Progenitor cell of endocrine pancreas (in vitro differentiated cells): ENCODE results near the gene LRP1B. TPM values are rescaled to one million over a fixed set of nuclear protein-coding genes. Genes with fewer than 3 reads are reported as not detected.

Experiments used
- DNase-seq: peaks from one replicate; pipeline ENCODE4 v3.0.0; 2021; ENCODE audit warnings: low spot score; ENCODE audit not compliant: unreplicated experiment
- H3K27ac Mint-ChIP-seq: 2 replicates; pipeline ENCODE4 v1.8.0; 2021; ENCODE audit warnings: mild to moderate bottlenecking, moderate library complexity, mixed read lengths
- H3K27me3 Mint-ChIP-seq: 2 replicates; pipeline ENCODE4 v1.8.0; 2021; ENCODE audit warnings: mixed read lengths
- H3K36me3 Mint-ChIP-seq: 2 replicates; pipeline ENCODE4 v1.8.0; 2022; ENCODE audit warnings: mixed read lengths; ENCODE audit not compliant: insufficient read depth
- H3K4me1 Mint-ChIP-seq: 2 replicates; pipeline ENCODE4 v1.8.0; 2021; ENCODE audit warnings: low read depth, mixed read lengths
- H3K4me3 Mint-ChIP-seq: 2 replicates; pipeline ENCODE4 v1.8.0; 2021; ENCODE audit warnings: low read depth, mild to moderate bottlenecking, moderate library complexity, mixed read lengths
- H3K9me3 Mint-ChIP-seq: 2 replicates; pipeline ENCODE4 v1.8.0; 2021; ENCODE audit warnings: low read depth, mixed read lengths
- CTCF ChIP-seq: fragments of 200-600 bp; sonication (generic); IDR thresholded peaks from one replicate; pipeline ENCODE4 v1.5.0; 2021; ENCODE audit warnings: antibody characterized with exemption, mild to moderate bottlenecking; ENCODE audit not compliant: unreplicated experiment
- total RNA-seq: library from RNA; stranded (reverse); gene quantifications from 2 replicates; pipeline ENCODE4 v1.2.1, GENCODE V29; 2021

LRP1B gene
- total RNA-seq, 1 donor from 2014 or later = 0.57 TPM

- no peak for DNase-seq
- Mint-ChIP-seq H3K27me3 (no peaks in the 10 kb centered on the region), H3K4me1 (no peaks in the 10 kb centered on the region), H3K36me3 (no peaks in the 10 kb centered on the region), H3K27ac (no peak overlapping the region), H3K4me3 (no peak overlapping the region), H3K9me3 (no peaks in the 10 kb centered on the region)
- TF ChIP-seq CTCF = no peak
Measured at GRCh38 chr2:140627885-140628284, 1502.9 kb downstream of the LRP1B start.

DNA sequence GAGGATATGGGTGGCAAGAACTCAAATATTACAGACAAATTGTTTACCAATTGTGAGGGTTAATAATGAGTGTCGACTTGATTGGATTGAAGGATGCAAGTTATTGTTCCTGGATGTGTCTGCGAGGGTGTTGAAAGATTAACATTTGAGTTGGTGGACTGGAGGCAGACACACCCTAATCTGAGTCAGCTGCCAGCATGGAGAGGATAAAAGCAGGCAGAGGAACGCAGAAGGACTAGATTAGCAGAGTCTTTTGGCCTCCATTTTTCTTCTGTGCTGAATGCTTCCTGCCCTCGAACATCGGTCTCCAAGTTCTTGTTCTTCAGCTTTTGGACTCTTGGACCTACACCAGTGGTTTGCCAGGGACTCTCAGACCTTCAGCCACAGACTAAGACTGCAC, 1503.7 kb downstream of the LRP1B start:
- no peak overlapping the region for H3K4me3 Mint-ChIP-seq
- no peaks in the 10 kb centered on the region for H3K9me3 Mint-ChIP-seq
- H3K27ac Mint-ChIP-seq = no peak overlapping the region
- H3K27me3 Mint-ChIP-seq = no peaks in the 10 kb centered on the region
- DNase-seq = no peak
- H3K36me3 Mint-ChIP-seq = no peaks in the 10 kb centered on the region
- no peaks in the 10 kb centered on the region for H3K4me1 Mint-ChIP-seq
- TF ChIP-seq CTCF = no peak

DNA sequence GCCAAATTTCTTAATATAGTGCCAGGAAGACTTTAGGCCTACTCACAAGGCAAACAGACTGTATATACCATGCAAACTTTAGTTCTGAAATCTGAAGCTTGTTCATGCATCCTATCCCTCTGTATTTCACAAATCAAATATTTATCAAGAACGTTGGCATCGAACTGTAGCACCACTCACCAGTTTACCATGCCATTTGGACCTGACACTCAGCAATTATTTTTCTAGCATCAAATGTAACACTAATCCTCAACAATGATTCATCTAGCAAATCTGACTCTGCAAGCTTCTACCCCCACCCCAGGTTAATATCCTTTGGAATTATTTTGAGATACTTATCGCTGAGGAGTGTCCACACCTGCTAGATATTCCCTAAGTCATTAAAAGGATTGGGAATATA, 1506.6 kb downstream of the LRP1B start:
- no peak for DNase-seq
- no peaks in the 10 kb centered on the region for H3K4me1 Mint-ChIP-seq
- TF ChIP-seq CTCF = no peak
- H3K27ac Mint-ChIP-seq = no peak overlapping the region
- H3K27me3 Mint-ChIP-seq = no peaks in the 10 kb centered on the region
- no peaks in the 10 kb centered on the region for H3K9me3 Mint-ChIP-seq
- no peaks in the 10 kb centered on the region for H3K36me3 Mint-ChIP-seq
- H3K4me3 Mint-ChIP-seq = no peak overlapping the region

GRCh38 chr2:140621583-140622362, 1509.0 kb downstream of the LRP1B start:
- H3K9me3 Mint-ChIP-seq = peaks cover 3% of the 10 kb centered on the region
- no peaks in the 10 kb centered on the region for H3K4me1 Mint-ChIP-seq
- no peak for TF ChIP-seq CTCF
- DNase-seq = no peak
- no peaks in the 10 kb centered on the region for H3K27me3 Mint-ChIP-seq
- no peaks in the 10 kb centered on the region for H3K36me3 Mint-ChIP-seq
- no peak overlapping the region for H3K4me3 Mint-ChIP-seq
- no peak overlapping the region for H3K27ac Mint-ChIP-seq

GRCh38 chr2:140604788-140605187, 1526.0 kb downstream of the LRP1B start:
- H3K36me3 Mint-ChIP-seq = no peaks in the 10 kb centered on the region
- no peak for DNase-seq
- H3K4me1 Mint-ChIP-seq = peaks cover 3% of the 10 kb centered on the region
- no peak overlapping the region for H3K27ac Mint-ChIP-seq
- H3K4me3 Mint-ChIP-seq = no peak overlapping the region
- H3K27me3 Mint-ChIP-seq = no peaks in the 10 kb centered on the region
- no peaks in the 10 kb centered on the region for H3K9me3 Mint-ChIP-seq
- no peak for TF ChIP-seq CTCF
